Activated T-helper 2 cell treated with anti-CD3 and anti-CD28 coated beads, Interferon-gamma antibody, Interleukin-2, Interleukin-4, amounts not matched to agents 10 μg/mL and 5 μg/mL and 100 μg/mL, durations not matched to agents 14 hours and 24 hours and 36 hours (primary cell): Measurements from ENCODE around the gene TMEM74B. TPM values are rescaled to one million over a fixed set of nuclear protein-coding genes. Genes with fewer than 3 reads are reported as not detected.
A peak's percentile ranks its signal among the peaks of the same experiment; 100 is the strongest.

Experiments used
- DNase-seq: peaks from one replicate; pipeline ENCODE4 v3.0.0; 2021; ENCODE audit warnings: low spot score
- H3K27ac Mint-ChIP-seq: one replicate; pipeline ENCODE4 v1.8.0; 2021; ENCODE audit warnings: mixed read lengths
- H3K27me3 Mint-ChIP-seq: one replicate; pipeline ENCODE4 v1.8.0; 2021; ENCODE audit warnings: low read depth, mixed read lengths
- H3K36me3 Mint-ChIP-seq: one replicate; pipeline ENCODE4 v1.8.0; 2021; ENCODE audit warnings: low read depth, mixed read lengths
- H3K4me1 Mint-ChIP-seq: one replicate; pipeline ENCODE4 v1.8.0; 2021; ENCODE audit warnings: low read depth, mixed read lengths
- H3K4me3 Mint-ChIP-seq: one replicate; pipeline ENCODE4 v1.8.0; 2021; ENCODE audit warnings: low read depth, mild to moderate bottlenecking, moderate library complexity, mixed read lengths
- H3K9me3 Mint-ChIP-seq: one replicate; pipeline ENCODE4 v1.8.0; 2021; ENCODE audit warnings: mixed read lengths
- intact Hi-C: fragments of 100-400 bp; cut with micrococcal nuclease; formaldehyde crosslinking; loops from one replicate; pipeline ENCODE4 v1.15.1; 2023
- total RNA-seq: library from RNA; stranded (reverse); gene quantifications from 2 replicates; pipeline ENCODE4 v1.2.3, GENCODE V29; 2022

The TMEM74B gene
- total RNA-seq, 1 donor from 2014 or later, result 1.6 TPM

- intact Hi-C loops, result no loop called here
- Mint-ChIP-seq H3K9me3 (no peaks in the 10 kb centered on the region), H3K4me3 (no peak overlapping the region), H3K27ac (no peak overlapping the region), H3K27me3 (no peaks in the 10 kb centered on the region), H3K4me1 (peaks cover 4% of the 10 kb centered on the region), H3K36me3 (no peaks in the 10 kb centered on the region)
- DNase-seq, result no peak
Observed at GRCh38 chr20:1199964-1200363, 15.2 kb upstream of the TMEM74B start.

- no peak for DNase-seq
- intact Hi-C loops, result no loop called here
- Mint-ChIP-seq H3K27me3 (no peaks in the 10 kb centered on the region), H3K4me3 (no peak overlapping the region), H3K36me3 (no peaks in the 10 kb centered on the region), H3K9me3 (no peaks in the 10 kb centered on the region), H3K4me1 (peaks cover 4% of the 10 kb centered on the region), H3K27ac (no peak overlapping the region)
Observed at GRCh38 chr20:1199212-1199873, 14.6 kb upstream of the TMEM74B start.

- Mint-ChIP-seq H3K4me3 (no peak overlapping the region), H3K27ac (no peak overlapping the region), H3K27me3 (no peaks in the 10 kb centered on the region), H3K9me3 (no peaks in the 10 kb centered on the region), H3K4me1 (peaks cover 4% of the 10 kb centered on the region), H3K36me3 (no peaks in the 10 kb centered on the region)
- intact Hi-C loops, result no loop called here
- no peak for DNase-seq
Observed at GRCh38 chr20:1198751-1199150, 14.0 kb upstream of the TMEM74B start.

- intact Hi-C loops, result no loop called here
- Mint-ChIP-seq H3K36me3 (no peaks in the 10 kb centered on the region), H3K4me1 (peaks cover 4% of the 10 kb centered on the region), H3K27me3 (no peaks in the 10 kb centered on the region), H3K9me3 (no peaks in the 10 kb centered on the region), H3K4me3 (no peak overlapping the region), H3K27ac (no peak overlapping the region)
- DNase-seq, result no peak
Observed at GRCh38 chr20:1197801-1198200, 13.0 kb upstream of the TMEM74B start.

GRCh38 chr20:1196634-1197033, 11.9 kb upstream of the TMEM74B start:
- no peaks in the 10 kb centered on the region for H3K9me3 Mint-ChIP-seq
- no peaks in the 10 kb centered on the region for H3K27me3 Mint-ChIP-seq
- DNase-seq, result no peak
- H3K4me1 Mint-ChIP-seq, result peaks cover 4% of the 10 kb centered on the region
- intact Hi-C loops, result no loop called here
- no peak overlapping the region for H3K27ac Mint-ChIP-seq
- no peaks in the 10 kb centered on the region for H3K36me3 Mint-ChIP-seq
- H3K4me3 Mint-ChIP-seq, result no peak overlapping the region

- Mint-ChIP-seq H3K27me3 (peaks cover 2% of the 10 kb centered on the region), H3K36me3 (no peaks in the 10 kb centered on the region), H3K27ac (no peak overlapping the region), H3K4me3 (no peak overlapping the region), H3K9me3 (no peaks in the 10 kb centered on the region), H3K4me1 (peaks cover 4% of the 10 kb centered on the region)
- intact Hi-C loops, result no loop called here
- no peak for DNase-seq
Observed at GRCh38 chr20:1195226-1195625, 10.4 kb upstream of the TMEM74B start.

- H3K36me3 Mint-ChIP-seq, result no peaks in the 10 kb centered on the region
- DNase-seq, result no peak
- no peaks in the 10 kb centered on the region for H3K9me3 Mint-ChIP-seq
- intact Hi-C loops, result no loop called here
- no peaks in the 10 kb centered on the region for H3K4me1 Mint-ChIP-seq
- no peak overlapping the region for H3K27ac Mint-ChIP-seq
- no peak overlapping the region for H3K4me3 Mint-ChIP-seq
- peaks cover 8% of the 10 kb centered on the region for H3K27me3 Mint-ChIP-seq
Observed at GRCh38 chr20:1191299-1191698, 6.5 kb upstream of the TMEM74B start.

- Mint-ChIP-seq H3K4me1 (peaks cover 3% of the 10 kb centered on the region), H3K36me3 (no peaks in the 10 kb centered on the region), H3K9me3 (no peaks in the 10 kb centered on the region), H3K27ac (no peak overlapping the region), H3K27me3 (peaks cover 12% of the 10 kb centered on the region), H3K4me3 (no peak overlapping the region)
- intact Hi-C loops, result no loop called here
- no peak for DNase-seq
Observed at GRCh38 chr20:1190847-1191246, 6.1 kb upstream of the TMEM74B start.

- H3K4me3 Mint-ChIP-seq, result no peak overlapping the region
- peaks cover 3% of the 10 kb centered on the region for H3K4me1 Mint-ChIP-seq
- no peaks in the 10 kb centered on the region for H3K36me3 Mint-ChIP-seq
- H3K27me3 Mint-ChIP-seq, result peaks cover 13% of the 10 kb centered on the region
- intact Hi-C loops, result no loop called here
- DNase-seq, result no peak
- no peaks in the 10 kb centered on the region for H3K9me3 Mint-ChIP-seq
- H3K27ac Mint-ChIP-seq, result no peak overlapping the region
Observed at GRCh38 chr20:1189827-1190226, 5.0 kb upstream of the TMEM74B start.

- intact Hi-C loops, result no loop called here
Observed at GRCh38 chr20:1188347-1188746, 3.6 kb upstream of the TMEM74B start.

GRCh38 chr20:1187605-1188171, 2.9 kb upstream of the TMEM74B start:
- Mint-ChIP-seq H3K4me1 (peaks cover 8% of the 10 kb centered on the region), H3K36me3 (no peaks in the 10 kb centered on the region), H3K4me3 (no peak overlapping the region), H3K9me3 (no peaks in the 10 kb centered on the region), H3K27me3 (peaks cover 33% of the 10 kb centered on the region), H3K27ac (no peak overlapping the region)
- intact Hi-C loops, result no loop called here
- no peak for DNase-seq

More at GRCh38 chr20:1188347-1188746, 3.6 kb upstream of the TMEM74B start:
- Mint-ChIP-seq H3K27me3 (peaks cover 27% of the 10 kb centered on the region), H3K27ac (no peak overlapping the region), H3K4me1 (peaks cover 8% of the 10 kb centered on the region), H3K9me3 (no peaks in the 10 kb centered on the region), H3K4me3 (no peak overlapping the region), H3K36me3 (no peaks in the 10 kb centered on the region)
- no peak for DNase-seq

- H3K36me3 Mint-ChIP-seq, result no peaks in the 10 kb centered on the region
- H3K27ac Mint-ChIP-seq, result no peak overlapping the region
- peaks cover 37% of the 10 kb centered on the region for H3K27me3 Mint-ChIP-seq
- no peak for DNase-seq
- no peaks in the 10 kb centered on the region for H3K9me3 Mint-ChIP-seq
- no peak overlapping the region for H3K4me3 Mint-ChIP-seq
- peaks cover 8% of the 10 kb centered on the region for H3K4me1 Mint-ChIP-seq
- intact Hi-C loops, result no loop called here
Observed at GRCh38 chr20:1186367-1186991, 1.7 kb upstream of the TMEM74B start.

GRCh38 chr20:1185790-1186334, 1.1 kb upstream of the TMEM74B start:
- Mint-ChIP-seq H3K36me3 (no peaks in the 10 kb centered on the region), H3K9me3 (no peaks in the 10 kb centered on the region), H3K4me3 (peak overlapping the region; percentile 69), H3K27me3 (peaks cover 36% of the 10 kb centered on the region), H3K27ac (no peak overlapping the region), H3K4me1 (peaks cover 8% of the 10 kb centered on the region)
- intact Hi-C loops, result no loop called here
- peak; percentile 42 for DNase-seq
